Renal cortical epithelial cell (primary cell): ENCODE data around the gene ELP1. TPM values are rescaled to one million over a fixed set of nuclear protein-coding genes. Genes with fewer than 3 reads are reported as not detected.
"Not testable (repeated sequence)": the region's sequence is repeated elsewhere in the genome, so short reads cannot be mapped to it uniquely, and the experiment has no call there.

Experiments
- DNase-seq: peaks from one replicate; pipeline ENCODE4 v3.0.0-alpha.2; 2011; ENCODE audit warnings: low read depth
- total RNA-seq: library from RNA; depleted of rRNA; stranded (reverse); fragments of >200 nt; gene quantifications from 2 replicates; pipeline ENCODE4 v1.2.3, GENCODE V29; 2014

ELP1 gene
- total RNA-seq, 1 donor from 2014 or later, result 49.8 TPM

DNA sequence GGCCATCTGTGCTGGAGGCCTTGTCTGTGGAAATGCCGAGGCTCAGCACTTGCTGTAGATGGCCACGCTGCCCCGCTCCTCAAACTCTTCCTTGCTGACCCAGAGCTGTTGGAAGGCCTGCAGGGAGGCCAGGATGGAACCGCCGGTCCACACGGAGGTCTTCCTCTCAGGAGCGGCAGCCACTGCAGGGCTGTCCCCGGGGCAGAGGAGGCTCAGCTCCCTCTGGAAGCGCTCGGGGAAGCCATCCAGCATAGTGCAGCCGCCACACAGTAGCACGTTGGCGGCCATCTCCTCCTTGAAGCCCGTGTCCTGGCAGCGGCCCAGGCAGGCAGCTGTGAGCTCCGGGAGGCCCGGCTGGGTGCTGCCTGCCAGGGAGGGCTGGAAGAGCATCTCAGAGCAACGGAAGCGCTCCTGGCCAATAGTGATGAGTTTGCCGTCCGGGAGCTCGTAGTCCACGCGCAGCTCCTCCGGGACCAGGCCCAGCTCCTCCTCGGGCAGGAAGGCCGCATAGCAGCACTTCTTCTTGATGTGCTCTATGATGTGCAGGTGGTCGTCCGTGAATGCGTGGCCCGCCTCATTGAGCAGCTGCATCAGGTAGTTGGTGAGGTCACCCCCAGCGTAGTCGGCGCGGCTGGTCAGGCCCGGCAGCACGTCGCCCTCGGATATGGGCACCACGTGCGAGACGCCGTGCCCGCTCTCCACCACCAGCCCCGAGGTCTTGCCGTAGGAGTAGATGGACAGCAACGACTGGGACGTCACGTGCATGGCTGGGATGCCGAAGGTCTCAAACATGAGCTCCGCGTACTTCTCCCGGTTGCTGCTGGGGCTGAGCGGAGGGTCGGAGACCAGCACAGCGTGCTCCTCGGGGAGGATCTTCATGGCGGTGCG is 79.0 kb downstream of the ELP1 start:
- DNase-seq, result no peak

DNA sequence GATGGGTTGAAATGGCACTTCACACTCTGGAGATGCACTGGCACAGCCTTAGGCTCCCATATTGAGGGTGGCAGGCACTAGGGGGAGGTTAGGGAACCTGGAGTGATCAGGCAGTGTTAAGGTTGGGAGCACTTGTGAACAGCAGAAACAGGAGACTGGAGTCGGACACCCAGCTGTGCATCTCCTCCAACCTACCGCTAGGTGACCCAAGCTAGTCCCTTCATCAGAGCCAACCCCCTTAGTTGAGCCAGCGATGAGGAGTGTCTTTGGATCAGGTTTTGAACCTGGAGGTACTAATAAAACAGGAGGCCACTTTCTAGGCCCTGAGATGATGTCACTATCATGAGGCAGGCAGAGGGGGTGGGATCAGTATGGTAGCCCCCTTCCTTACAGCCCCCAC is 79.8 kb downstream of the ELP1 start:
- no peak for DNase-seq

DNA sequence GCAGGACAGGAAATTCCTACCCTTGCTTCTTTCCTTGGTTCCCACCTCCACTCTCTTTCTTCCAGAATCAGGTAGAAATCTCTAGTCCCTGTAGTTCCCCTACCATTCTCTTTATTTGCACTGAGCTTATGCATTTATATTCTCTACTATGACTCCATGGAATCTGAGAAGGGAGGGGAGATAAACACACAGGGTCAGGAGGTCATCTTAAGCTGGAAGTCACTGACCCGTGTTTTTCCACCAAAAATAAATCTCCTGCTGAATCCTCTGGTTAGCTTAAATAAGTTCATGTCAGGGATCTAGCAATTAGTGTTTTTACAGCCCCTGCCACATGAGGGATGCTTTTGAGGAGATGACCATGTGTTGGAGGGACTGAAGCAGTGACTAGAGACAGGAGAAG is 81.8 kb downstream of the ELP1 start:
- DNase-seq, result no peak

DNA sequence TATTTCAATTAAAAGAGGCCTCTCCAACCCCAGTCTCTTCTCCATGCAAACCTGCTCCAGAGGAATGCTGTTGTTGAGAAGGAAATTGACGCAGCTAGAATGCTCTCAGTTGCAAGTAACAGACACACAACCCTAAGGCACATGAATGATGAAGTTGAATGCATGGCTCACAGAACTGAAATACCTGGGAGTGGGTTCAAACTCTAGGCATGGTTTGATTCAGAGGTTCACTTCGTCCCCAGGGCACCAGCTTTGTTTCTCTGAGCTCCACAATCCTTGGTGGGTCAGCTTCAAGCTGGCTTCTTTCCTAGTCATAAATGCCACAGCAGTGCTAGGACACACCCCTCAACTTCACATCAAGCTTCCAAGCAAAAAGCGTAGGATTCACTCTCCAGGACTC is 82.8 kb downstream of the ELP1 start:
- no peak for DNase-seq

DNA sequence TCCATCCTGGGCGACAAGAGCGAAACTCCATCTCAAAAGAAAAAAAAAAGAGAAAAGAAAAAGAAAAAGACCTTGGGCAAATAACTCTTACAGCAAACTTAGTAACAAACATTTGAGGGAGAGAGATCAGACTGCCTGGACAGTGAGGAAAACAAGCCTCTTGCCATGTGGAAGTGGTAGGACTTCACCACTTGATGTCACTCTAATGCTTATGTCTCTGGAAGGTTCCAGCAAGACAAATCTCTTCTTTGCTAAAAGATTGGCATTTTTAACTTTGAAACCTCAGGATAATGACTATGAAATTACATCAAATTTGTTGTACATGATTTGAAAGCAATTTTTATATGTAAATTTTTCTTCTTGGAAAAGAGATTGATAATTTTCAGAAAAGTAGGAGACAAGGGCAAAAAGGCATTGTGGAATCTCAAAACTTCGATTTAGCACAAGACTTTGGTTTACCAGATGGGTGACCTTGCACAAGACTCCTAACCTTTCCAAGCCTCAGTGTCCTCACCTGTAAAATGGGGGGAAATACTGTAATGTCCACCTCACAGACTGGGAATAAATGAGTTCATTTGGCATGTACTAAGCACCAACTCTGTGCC is 83.5 kb downstream of the ELP1 start:
- peak; percentile 63 for DNase-seq

DNA sequence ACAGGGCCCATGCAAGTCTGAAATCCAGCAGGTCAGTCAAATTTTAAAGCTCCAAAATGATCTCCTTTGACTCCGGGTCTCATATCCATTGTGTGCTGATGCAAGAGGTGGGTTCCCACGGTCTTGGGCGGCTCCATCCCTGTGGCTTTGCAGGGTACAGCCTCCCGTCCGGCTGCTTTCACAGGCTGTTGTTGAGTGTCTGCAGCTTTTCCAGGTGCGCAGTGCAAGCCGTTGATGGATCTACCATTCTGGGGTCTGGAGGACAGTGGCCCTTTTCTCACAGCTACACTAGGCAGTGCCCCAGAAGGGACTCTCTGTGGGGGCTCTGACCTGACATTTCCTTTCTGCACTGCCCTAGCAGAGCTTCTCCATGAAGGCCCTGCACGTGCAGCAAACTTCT is 85.6 kb downstream of the ELP1 start:
- DNase-seq, result not testable (repeated sequence)

DNA sequence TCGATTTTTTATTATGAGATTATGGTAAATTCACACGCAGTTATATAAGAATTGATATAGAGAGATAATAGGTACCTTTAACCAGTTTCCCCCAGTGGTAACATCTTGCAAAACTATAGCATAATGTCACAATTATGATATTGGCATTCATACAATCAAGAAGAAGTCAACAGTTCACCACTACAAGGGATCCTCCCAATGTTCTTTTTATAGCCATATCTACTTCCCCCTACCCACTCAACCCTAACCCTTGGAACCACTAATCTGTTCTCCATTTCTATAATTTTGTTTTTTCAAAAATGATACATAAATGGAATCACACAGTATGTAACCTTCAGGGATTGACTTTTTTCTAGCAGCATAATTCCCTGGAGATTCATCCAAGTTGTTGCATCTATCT is 88.0 kb downstream of the ELP1 start:
- no peak for DNase-seq

DNA sequence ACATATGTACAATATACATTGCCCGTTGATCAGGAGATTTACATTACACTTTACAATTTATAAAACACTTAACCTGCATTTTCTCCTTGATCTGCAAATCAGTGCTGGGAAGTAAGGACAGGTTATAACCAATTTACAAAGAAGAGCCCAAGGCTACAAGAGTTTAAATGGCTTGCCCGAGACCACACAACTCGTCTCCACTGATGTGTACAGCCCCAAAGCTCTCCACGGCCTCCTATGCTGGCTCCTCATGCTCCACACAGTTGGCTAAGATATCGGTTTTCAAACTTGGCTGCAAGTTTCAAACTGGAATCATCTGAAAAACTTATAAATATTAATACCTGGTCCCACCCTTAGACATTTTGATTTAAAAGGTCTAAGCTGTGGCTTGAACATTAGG is 88.4 kb downstream of the ELP1 start:
- DNase-seq, result no peak

DNA sequence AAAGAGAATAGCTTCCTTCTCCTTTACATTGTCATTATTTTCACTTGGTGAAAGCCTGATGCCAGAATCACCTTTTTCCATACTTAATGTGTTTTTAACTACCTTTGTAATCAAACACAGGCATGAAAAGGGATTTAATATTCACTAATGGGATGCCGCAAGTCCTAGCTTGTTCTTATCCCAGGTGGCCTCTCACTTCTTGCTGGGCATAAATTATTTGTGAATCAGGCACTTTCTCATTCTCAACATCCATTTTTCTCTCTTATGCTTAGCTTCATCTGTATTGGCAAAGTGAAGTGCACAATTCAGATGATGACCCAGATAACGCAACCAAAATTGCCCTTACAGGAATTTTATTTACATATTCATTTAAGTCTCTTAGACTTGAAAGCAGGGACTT is 89.1 kb downstream of the ELP1 start:
- DNase-seq, result no peak

DNA sequence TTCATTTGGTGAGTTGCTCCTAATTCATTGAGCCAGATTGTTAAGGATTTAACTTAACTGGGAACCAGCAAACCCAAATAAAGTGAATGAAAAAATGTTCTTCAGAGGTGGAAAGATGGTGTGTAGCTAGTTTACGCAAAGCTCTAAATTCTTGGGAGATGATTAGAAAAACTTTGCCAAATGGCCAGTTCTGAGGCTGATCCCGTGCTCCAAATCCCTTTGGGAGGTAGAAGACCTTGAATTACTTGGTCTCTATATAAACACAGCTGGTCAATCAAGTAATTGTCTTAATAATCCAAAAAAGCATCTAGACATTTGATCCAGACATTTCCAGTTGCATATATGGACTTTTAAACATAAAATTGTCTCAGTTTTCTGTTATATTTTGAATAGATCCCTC is 89.5 kb downstream of the ELP1 start:
- no peak for DNase-seq

DNA sequence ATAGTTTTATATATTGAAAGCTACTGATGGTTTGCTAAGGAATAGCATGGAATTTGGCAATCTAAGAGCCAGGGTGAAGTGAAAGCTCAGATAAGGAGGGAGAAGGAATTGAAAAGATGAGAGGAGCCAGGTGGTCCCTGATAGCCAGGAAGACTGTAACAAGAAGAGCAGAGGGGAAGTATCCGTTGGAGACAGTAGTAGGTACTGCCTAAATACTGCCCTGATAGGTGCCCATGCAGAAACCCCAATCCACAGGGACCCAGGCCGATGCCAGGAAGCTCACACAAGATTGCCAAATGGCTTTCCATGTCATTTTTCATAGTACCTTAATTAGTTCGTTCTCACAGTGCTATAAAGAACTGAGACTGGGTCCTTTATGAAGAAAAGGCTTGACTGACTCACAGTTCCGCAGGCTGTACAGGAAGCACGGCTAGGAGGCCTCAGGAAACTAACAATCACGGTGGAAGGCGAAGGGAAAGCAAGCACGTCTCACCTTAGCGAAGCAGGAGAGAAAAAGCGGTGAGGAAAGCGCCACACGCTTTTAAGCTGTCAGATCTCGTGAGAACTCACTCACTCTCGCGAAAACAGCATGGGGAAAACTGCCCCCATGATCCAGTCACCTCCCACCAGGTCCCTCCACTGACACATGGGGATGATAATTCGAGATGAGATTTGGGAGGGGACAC is 91.2 kb downstream of the ELP1 start:
- DNase-seq, result no peak

DNA sequence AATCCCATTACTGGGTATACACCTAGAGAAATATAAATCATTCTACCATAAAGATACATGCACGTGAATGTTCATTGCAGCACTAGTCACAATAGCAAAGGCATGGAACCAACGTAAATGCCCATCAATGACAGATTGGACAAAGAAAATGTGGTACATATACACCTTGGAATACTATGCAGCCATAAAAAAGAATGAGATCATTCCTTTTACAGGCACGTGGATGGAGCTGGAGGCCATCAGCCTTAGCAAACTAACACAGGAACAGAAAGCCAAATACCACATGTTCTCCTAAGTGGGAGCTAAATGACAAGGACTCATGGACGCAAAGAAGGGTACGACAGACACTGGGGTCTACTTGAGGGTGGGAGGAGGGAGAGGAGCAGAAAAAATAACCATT is 94.4 kb downstream of the ELP1 start:
- not testable (repeated sequence) for DNase-seq

DNA sequence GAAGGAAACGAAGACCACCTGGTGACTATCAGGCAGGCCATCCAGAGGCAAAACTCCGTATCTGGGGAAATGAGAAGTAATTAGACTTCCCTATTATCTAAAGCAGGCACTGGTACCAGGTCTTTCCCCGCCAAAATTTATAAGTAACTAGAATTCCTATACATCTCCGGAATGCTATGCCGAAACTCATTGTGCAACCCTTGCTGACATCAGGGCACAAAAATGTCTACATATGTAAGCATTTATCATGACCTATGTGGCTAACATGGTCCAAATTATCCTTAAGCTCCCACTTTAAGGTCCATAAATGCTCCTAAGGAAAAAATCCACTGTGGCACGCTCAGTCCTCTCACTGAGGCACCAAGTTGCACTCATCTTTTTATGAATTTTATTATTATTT is 95.9 kb downstream of the ELP1 start:
- no peak for DNase-seq

DNA sequence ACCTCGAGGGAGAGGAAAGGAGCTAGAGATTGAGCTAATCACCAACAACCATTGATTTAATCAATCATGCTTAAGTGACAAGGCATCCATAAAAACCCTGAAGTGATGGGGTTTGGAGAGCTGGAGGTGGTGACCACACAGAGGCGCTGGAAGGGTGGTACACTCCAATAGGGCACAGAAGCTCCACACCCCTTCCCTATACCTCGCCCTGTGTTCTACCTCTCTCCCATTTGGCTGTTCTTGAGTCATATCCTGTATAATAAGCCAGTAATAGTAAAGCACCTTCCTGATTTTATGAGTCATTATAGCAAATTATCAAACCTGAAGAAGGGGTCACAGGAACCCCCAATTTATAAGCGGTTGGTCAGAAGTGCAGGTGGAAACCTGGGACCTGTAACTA is 96.4 kb downstream of the ELP1 start:
- no peak for DNase-seq

DNA sequence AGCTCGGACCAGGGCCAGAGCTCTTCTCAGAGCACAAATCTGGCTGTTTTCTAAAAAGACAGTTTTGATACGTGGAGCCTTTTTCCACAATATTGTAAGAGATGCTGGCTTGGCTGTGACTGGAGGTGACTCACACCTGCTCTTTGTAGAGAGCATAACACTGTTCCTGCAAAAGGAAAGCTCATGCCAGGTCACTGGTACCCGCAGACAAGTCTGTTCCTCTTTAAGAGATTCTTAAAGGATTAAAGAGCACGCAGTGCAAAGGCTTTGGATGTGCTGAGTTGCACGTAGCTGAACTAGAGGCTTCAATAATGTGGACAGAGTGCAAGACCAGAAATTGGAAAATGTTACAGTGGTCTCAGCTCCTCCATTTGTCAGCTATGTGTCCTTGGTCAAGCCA is 97.1 kb downstream of the ELP1 start:
- peak; percentile 36 for DNase-seq

DNA sequence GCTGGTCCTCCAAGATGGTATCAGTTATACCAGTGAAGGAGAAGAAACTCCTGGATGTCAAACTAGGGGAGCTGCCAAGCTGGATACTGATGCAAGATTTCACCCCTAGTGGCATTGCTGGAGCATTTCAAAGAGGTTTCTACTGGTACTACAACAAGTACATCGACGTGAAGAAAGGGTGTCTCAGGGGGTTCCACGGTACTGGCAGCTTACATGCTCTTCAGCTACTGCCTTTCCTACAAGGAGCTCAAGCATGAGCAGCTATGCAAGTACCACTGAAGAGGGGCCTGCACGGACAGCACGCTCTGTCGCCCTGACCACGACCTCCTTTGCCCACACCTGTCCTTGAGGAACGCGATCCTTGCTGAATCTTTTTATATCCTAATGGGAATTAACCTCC is 97.6 kb downstream of the ELP1 start:
- no peak for DNase-seq

DNA sequence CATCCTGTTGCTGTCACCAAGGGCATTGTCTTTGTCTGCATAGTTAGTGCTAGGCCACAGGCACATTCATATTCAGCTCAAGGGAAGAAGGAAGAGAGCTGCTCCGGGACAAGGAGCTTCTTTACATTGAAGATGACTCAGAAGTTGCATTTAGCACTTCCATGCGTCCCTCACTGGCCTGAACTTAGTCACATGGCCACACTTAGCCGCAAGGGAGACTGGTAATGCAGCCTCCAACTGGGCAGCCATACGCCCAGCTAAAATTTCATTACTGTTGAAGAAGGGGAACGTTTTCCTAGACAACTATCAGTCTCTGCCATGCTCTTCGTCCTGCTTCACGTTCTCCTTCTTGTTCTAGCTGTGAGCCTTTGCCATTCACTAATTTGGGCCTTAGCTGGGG is 98.1 kb downstream of the ELP1 start:
- DNase-seq, result no peak

DNA sequence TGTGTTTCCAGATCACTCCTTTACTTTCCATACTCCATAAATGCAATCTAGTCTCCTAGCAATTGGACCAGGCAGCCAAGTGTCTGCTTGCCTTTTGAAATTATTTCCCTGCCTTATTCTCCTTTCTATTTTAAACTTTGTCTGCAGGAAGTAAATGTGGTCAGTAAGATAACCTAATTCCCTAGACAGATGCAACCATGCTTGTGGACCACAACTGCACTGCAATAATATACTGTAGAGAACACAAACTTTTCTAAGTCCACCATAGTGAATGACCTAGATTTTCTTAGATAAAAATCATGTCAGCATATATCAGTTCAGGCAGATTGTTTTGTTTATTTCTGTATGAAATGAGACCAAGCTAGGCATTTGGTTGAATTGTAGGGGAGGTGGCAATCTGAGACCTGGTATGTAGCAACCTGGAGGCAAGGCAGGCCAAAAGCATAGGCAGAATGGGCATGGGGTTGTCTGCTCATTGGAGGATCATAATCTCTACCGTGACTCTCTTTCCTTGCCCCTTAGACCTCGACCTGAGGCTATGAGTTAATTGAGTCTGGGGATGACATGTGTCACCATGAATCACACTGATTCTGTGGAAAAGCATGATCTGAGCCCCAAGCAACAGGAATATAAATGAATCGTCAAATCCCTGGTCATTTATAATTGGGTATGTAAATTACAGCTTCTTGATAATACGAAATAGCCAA is 98.8 kb downstream of the ELP1 start:
- no peak for DNase-seq

DNA sequence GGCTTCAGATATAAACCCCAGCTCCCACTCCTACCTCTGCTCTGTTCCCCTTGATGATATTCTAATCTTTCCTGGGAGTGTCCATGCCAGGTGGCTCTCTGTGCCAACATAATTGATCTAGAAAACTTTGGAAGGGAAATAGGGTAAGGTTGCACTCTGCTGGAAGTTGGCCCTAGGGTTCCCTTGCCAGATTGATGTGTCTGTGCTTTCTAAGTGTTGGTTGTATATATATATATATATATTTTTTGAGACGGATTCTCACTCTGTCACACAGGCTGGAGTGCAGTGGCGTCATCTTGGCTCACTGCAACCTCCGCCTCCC is 101.8 kb downstream of the ELP1 start:
- no peak for DNase-seq

DNA sequence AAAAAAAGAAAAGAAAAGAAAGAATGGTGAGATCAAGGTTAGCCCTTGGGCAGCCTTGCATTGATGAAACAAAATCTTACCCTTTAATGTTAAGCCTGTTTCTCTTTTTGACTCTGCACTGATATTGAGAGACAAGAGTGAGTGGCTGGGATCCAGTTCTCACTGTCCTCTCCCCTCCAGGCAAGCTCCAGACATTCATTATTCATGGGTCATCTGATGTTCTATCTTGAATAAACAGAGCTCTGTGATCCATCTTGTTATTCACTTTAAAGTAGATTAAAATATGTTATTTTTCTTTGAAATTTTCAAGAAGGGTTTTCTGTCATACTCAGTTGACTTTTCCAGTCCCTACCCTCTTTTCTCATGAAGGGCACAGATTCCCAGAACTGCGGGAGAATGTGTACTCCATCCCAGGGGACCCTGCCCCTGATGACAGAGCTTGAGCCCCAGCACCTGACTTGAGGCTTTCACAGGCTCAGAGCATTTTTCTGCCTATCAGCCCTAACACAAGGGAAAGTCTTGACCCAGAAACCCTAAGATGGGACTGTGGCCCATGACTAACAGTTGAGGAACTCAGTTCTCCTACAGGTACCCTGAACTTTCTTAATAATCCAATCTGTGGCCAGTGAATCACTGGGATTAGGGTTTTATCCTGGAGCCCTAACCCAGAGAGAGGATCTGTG is 102.3 kb downstream of the ELP1 start:
- peak; percentile 51 for DNase-seq

DNA sequence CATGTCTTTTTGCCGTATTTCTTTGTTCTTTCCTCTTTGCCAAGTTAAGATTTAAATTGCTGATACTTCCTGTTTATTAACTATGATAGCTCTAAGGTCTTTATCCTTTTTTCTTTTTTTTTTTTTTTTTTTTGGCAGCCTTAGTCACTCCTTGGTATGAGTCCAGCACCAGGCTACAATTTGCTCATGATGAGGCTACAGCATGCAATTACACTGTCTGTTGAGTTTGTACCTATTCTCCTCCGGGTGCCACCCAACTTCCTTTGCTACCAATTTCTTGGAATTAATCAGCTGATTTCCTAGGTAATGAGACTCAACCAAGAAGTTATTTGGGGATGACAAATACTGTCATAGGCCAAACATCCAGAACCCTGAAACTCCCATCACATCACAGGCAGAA is 103.7 kb downstream of the ELP1 start:
- no peak for DNase-seq

DNA sequence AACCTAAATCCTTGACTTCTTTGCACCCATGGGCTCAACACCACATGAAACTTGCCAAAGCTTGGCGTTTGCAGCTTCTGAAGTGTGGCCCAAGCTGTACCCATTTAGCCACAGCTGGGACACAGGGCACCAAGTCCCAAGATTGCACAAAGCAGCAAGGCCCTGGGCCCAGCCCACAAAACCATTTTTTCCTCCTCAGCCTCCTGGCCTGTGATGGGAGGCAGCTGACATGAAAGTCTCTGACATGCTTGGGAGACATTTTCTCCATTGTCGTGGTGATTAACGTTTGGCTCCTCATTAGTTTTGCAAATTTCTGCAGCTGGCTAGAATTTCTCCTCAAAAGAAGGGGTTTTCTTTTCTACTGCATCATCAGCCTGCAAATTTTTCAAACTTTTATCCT is 110.1 kb downstream of the ELP1 start:
- DNase-seq, result no peak
